GM21717 (cell line): ENCODE data around the gene FAM3B.

Source experiments
- ATAC-seq: cut with Tn5 transposase; IDR thresholded peaks from one replicate; pipeline ENCODE4 v1.9.1; 2021; ENCODE audit warnings: mild to moderate bottlenecking, moderate library complexity; ENCODE audit not compliant: unreplicated experiment

FAM3B gene

DNA sequence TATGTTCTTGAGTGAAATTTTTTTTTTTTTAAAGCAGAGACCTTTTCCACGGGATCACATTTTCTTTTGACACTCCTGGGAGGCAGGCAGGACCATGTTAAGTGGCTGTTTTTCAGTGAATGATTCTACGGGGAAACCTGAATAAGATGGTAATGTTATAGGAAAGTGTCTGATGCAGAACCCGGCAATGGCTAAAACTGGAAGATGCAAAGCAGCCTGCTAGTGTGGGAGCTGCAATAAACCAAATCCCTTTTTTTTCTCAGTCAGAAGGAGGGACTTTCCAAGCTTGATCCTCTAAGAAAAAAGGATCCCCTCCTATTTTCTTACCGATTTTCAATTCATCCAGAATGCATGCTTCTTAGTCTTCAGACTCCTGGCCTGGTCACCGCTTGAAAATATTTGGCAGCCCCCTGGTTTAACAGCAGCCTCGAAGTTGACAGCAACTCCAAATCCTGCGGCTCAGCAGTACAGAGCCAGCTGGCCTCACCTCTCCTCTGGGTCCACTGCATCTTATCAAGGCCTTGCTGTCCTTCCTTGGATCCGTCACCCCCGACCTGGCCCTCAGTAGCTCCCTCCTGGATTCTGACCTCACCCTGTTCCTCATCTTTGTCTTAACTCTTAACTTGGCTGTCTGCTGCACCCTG lies 50.8 kb downstream of the FAM3B start:
- peak; percentile 12 for ATAC-seq

DNA sequence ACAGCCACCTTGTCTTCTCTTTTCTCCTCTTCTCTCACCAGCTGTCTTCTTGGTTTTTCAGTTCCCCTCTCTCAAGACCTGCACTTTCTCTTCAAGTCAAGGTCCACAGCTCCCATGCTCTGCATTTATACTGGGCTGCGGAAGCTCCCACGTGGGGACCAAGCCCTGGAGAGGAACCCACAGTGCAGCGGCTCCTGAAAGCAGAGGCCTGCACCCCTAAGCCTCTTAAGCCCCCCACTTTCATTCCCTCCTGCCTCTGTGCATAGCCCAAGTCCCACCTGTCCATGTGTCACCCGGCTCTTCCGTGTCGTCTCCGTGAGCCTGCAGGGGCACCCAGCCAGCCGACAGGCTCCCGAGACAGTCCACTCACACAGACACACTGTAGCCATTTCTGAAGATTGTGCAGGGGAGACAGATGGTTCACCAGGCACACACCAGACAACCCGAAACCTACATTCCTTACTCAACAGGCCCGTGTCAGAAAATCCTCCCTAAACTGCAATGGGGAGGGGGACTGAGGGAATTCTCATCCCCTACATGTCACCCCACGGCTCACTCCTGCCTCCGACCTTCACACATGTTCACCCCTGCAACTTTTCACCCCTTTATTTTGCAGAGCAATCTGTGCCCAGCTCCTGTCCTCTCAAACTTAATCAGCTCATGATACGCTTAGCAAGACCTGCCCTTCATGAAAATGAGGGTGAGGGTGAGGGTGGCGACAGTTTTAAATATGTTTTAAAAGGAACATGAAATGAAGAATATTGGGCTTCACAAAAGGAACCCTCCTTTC lies 51.5 kb downstream of the FAM3B start:
- peak; percentile 66 for ATAC-seq

DNA sequence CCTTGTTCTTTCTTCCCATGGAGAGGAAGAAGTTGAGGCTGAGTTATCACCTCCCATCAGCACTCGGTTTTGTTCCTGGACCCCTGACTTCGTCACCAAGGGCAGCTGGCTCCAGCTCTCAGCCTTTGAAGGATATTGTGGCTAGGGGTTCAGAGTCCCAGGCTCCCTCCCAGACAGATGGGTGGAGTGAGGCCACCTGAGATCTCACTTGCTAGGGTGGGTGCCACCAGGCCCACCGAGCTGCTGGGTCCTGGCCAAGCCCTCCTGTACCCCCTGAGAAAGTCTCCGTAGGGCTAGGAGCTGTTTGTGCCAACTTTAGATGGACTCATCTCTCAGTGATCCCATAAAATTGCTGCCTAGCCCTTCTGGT lies 52.1 kb downstream of the FAM3B start:
- ATAC-seq, result no peak

DNA sequence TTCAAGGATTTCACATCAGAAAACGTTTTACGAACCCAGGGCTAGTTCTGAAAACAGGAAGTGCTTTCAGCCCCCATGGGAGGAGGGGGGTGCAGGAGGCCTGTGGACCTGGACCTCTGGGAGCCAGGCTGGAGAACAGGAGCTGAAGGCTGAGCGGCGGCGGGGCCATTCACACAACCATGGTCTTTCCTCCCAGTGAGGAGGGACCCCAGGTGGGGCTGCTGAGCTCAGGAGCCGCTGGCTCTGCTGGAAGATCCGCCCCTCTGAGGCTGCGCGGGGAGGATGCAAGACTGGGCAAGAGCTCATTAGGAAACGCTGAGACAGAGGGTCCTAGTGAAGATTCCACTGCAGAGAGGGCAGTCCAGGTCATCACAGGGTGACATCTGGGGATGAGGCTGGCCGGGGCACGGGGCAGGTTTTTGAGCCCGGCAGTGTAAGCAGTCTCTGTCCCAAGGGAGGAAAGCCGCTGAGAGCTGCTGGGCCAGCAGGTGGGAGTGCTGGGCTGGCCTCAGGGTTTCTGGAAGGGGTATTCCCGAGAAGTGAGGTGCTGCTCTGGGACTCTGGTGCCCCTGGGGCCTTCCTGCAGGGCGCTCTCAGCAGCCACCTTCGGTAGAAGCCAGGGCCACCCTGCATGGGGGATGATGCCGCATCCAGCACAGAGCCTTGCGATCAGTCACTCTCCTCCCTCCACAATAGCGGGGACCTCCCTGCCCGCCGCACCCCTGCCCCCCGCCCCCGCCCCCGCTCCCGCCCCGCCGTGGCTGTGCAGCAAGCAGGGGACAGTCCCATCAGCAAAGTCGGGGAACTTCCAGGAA lies 52.7 kb downstream of the FAM3B start:
- ATAC-seq, result peak; percentile 32

DNA sequence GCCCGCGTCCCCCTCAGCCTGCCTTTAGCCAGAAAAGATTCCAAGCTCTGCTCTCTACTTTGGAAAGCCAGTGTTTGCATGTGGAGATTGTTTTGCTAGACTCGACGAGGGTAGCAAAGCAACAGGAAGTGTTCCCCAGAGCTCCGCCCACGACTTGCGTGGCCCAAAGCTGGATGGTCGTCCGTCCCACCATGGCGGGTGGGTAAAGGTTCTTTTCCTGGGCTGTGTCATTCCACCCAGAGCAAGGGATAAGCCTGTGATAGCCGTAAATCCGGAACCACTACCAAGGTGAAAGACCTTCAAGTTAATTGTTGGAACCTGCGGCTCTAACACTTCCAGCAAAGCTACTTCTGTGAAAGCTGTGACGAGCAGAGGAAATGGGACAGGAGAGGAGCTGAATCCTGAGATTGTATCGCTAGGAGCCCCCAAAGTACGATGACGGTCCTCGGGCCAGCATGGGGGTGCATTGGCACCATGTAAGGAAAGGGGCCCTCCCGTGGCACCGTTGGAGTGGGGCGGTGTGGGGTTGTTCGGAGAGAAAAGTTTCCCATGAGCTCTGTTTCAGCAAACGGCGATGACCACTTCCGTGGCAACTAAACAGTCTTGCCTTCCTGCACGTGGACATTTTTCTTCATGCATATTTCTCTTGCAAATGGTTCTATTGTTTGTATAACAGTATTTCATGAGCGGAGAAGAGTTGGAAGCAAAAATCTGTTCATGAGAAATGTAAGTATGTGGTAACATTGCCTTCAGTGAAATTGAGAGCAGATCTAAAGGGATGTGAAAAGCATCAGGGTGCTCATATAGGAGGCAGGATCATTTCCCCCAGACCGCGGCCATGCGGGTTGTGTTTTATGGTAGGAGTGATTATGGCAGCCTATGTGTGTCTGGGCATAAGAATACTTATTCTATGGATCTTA lies 53.6 kb downstream of the FAM3B start:
- no peak for ATAC-seq

DNA sequence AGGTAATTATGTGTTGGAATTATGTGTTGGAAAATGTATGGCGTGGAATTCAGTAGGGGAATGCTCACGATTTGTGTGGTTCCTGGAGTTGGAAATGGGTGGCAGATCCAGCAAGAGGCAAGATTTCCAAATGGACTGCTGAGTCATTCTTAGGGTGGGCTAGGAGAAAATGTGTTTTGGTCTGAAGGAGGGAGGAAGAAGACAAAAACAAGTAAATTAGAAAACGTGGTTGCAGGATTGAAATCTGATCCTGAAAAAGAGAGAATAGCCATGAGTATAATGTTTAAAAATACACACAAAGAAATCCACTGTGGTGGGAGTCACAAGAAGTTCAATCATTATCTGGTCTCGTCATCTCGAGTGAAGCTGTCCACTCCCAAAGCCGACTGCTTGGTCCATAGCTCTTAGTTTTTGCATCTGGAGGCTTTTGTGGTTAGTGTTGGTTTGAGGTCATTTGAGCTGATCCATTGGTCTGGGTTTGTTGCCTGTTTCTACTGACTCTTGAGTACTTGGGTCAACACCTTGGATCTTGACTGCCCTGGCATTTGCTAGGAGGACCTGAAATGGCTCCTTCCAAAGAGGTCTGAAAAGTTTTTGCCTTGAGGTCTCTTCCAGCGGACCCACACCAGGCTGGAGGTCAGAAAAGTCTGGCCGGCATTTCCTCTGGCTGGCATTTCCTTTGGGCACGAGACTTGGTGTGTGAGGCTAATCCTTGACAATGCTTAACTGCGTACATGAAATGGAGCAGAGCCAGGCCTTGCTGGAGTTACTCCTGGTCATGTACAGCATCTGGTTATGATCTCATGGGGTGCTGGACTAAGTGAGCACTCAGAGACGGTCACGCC lies 54.5 kb downstream of the FAM3B start:
- ATAC-seq, result no peak

DNA sequence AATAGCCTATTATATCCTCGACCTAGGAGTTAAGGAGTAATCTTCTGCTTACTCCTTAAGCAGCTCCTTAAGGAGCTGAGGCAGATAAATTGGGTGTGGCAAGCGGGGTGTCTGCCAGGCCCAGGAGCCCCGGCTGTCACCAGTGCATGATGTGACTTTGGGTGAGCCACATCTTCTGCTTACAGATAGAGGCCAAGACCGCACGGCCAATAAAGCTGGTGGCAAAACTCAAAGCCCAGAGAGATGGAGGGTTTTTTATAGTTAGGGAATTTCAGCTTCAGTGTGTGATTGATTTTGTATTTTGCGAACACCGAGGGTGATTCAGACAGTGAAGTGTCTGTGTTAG lies 55.1 kb downstream of the FAM3B start:
- ATAC-seq, result no peak

DNA sequence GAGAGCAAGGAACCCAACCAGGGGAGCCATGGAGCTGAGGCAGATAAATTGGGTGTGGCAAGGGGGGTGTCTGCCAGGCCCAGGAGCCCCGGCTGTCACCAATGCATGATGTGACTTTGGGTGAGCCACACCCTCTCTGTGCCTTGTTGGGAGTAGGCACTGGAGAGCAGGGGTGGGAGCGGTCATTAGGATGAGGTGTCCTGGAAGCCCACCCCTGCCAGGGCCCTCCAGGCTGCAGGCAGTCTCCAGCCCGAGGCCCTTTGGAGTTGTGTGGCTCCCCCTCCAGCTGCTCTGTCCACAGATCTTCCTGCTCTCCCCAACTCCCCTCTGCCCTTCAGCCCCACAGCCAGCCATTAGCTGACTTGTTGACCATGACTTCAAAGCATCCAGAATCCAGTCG lies 56.7 kb downstream of the FAM3B start:
- ATAC-seq, result no peak

DNA sequence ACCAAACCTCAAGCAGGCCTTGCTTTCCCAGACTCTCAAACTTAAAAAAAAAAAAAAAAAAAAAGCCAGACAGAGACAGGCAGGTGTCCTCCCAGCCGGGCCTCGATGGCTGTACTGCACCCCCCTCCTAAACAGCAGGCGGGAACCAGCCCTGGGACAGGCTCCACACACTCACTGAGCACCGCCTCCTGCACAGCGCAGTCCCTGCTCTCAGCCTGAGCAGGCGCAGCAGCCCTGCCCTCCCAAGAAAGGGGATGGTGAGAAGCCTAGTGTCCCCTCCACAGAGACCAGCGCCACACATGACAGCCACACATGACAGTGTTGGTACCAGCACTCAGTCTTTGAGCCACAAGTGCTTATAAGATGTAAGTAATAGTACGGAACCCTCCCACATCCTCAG lies 57.2 kb downstream of the FAM3B start:
- ATAC-seq, result no peak

DNA sequence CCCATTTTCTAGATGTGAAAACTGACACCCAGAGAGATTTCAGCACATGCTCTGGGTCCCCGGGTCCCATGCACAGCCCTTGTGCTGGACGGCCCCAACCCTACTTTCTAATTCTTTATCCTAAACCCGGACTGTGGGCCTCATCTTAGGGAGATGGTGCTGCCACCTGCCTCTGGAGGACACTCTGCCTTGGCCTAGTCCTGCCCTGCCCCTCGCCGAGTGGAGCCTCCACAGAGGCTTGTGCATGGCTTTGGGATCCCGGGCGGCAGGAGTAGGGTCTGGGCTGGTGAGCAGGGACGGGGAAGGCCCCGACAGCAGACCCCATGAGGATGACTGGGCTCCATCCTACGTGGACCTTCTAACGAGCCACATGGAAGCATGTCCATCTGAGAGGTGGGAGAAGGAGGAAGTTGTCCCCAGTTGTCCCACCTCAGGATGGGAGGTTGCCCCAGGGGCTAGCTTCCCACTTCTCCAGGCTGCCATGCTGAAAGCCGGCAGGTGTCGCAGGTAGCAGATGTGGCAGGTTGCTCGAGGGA lies 57.6 kb downstream of the FAM3B start:
- no peak for ATAC-seq

DNA sequence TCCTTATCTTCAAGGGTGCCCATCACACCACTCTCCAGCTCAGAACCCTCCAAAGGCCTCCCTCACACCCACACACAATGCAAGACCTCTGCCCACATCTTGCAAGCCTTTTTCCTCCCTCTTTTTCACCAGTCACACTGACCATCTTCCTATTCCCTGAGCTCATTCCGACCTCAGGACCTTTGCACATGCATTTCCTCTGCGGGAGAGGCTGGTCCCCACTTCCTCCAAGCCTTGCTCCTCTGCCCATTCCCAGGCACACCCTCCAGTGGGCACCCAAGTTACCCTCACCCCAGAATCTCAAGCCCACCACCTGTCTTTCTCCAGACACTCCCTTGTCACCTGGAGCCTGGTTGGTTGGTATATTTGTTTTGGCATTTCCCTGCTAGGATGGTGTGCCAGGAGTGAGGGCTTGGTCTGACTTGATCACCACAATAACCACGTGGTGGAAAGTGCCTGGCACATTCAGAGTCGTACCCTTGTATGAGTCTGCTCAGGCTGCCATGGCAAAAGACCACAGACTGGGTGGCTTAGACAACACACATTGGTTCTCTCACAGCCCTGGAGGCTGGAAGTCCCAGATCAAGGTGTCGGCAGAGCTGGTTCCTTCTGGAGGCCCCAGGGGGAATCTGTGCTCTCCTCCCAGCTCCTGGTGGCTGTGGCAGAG lies 58.4 kb downstream of the FAM3B start:
- ATAC-seq, result no peak

DNA sequence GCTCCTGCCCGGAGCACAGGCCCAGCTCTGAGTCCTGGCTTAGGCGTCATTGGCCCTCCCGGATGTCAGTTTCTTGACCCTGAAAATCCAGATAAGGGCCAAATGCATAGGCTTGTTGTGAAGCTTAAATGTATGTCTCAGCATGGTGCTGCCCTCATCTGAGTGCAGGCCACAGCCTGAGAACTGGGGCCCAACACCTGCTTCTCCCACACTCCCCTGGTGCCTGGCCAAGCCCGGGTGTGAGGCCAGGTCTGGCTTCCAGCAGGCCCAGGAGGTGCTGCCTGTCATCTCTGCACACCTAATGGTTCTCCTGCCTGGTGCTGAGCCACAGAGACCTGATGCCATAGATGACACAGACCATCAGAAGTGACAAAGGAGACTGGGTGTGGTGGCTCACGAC lies 59.3 kb downstream of the FAM3B start:
- no peak for ATAC-seq

DNA sequence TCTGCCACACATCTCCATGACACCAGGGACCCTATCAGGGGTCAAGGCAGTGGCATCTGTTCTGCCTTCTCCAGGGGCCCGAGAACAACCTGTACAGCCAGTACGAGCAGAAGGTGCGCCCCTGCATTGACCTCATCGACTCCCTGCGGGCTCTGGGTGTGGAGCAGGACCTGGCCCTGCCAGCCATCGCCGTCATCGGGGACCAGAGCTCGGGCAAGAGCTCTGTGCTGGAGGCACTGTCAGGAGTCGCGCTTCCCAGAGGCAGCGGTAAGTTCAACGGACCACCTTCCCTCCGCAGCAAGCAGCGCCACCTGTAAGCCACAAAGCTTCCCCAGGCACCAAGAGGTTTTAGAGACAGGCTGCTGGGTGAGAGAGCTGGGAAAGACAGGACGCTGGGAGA lies 61.1 kb downstream of the FAM3B start:
- no peak for ATAC-seq

DNA sequence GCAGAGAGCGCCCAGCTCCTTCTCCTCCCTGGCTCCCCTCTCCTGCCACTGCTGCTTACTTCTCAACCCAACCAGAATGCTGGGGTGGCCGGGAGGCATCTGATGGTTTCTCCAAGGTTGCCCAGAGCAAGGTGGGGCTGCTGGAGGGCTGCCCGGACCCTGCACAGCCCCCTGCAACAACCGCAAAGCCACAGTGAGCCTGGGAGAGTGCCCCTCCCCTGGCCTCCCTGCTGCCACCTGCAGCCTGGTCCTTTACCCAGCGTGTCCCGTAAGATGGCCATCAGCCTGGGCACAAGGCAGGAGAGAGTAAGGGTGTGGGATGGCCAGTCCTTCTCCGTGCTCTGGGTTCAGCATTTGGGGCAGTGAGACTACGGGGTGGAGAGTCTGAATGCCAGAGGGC lies 62.2 kb downstream of the FAM3B start:
- ATAC-seq, result no peak

DNA sequence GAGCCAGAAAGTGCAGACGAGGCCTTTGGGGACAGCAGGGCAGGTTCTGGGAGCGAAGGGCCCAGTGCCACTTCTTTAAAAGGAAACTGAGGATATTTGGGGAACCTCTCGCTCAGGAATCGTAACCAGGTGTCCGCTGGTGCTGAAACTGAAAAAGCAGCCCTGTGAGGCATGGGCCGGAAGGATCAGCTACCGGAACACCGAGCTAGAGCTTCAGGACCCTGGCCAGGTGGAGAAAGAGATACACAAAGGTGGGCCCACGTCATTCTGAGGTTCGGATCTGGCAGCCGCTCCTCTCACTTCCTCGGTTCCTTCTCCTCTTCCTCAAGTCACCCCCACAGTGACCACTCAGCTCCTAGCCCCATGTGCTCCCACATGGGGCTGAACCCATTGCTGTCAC lies 63.3 kb downstream of the FAM3B start:
- ATAC-seq, result no peak

DNA sequence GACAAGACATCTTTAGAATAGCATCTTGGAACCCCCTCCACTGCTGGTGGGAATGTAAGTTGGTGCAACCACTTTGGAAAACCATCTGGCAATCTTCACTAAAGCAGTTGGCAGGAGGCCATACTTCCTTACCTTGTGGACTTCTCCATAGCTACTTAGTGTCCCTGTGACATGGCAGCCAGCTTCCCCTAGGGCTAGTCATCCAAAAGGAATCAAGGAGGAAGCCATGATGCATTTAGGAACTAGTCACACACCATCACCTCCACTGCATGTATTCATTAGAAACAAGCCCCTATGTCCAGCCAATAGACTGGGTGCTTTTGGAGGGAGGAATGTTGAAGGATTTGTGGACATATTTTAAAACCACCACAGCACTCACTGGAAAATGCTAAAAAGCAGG lies 65.1 kb downstream of the FAM3B start:
- no peak for ATAC-seq

DNA sequence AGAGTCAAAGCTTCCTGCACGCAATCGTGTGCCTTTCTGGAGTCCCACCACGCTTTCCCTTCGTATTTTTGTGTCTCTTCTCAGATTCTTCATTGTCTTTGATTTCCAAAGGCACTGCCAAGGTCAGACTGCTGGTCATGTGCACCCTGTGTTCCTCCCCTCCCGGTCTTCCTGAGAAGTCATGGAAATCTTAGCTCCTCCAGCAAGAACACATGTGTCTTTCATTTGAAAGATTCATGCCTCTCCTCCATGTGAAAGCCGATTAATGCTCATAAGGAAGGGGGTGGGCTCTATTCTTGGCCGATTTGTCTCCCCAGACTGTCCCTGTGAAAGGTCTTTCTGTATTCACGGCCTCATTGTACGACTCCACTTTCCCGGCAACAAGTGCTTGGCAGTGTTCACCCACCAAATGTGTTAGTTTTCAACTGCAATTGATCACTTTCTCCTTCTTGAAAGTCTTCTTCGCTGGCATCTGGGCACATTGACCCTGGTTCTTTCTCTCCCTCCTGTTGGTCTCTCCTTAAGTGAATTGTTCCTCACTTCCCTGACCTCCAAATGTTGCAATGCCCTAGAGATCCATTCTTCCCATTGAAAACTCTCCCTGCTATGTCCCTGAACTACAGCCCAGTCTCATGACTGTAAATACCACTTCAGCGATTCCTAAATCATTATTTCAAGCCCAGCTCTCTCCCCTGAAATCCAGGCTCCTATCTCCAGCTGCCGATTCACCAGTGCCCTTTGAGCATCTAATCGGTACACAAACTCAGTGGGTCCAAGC lies 70.6 kb downstream of the FAM3B start:
- no peak for ATAC-seq

DNA sequence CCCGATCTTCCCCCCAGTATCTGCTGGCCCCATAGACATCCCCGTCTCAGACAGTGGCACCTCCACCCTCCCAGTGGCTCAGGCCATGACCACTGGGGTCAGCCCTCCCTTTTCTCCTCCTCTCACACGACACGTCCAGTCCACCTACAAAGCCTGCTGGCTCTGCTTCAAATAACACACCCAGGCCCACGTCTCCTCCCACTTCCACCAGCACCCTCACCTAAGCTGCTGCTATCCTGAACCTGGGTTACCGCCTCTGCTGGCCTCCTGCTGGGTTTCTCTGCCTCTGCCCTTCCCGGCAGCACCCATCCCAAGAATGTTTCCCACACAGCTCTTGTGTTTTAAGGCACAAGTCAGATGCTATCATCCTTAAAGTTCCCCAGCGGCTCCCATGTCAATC lies 71.2 kb downstream of the FAM3B start:
- no peak for ATAC-seq

DNA sequence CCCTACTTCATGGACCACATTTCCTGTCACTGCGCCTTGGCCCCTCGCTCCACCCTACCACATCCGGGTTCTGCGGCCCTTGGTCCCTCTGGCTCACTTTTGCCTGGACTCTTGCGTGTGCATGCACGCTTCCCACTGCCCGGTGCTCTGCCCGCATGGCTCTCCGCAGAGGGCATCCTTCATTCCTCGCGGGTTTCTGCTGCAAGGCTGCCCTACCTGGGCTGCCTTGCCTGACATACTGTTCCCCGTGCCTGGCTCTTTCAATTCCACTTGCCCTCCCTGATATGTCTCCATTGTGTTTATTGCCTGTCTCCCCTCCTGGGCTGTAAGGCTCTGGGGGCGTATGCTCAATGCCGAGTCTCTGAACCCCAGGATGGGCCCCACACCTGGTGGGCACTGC lies 71.7 kb downstream of the FAM3B start:
- ATAC-seq, result no peak
